ENCODE results near the gene SPINK2. TPM values are rescaled to one million over a fixed set of nuclear protein-coding genes. Genes with fewer than 3 reads are reported as not detected.

Gene SPINK2
- not detected in 2 replicates for total RNA-seq

GRCh38 chr4:56821381-56822243 lies at the start of gene SPINK2:
SPINK2 (minus strand) TSS chr4:56821701; CDS start chr4:56821662, 39 bp downstream.

Other genes with a start within 250 kb of the SPINK2 start
- gene HOPX, start 140.4 kb downstream of the SPINK2 start, total RNA-seq = 33.6 and 33.7 TPM in 2 replicates
- 13.8 and 14.9 TPM in 2 replicates for gene REST, start 86.2 kb upstream of the SPINK2 start, total RNA-seq
- gene NOA1, start 155.9 kb upstream of the SPINK2 start, total RNA-seq = 19.0 and 19.2 TPM in 2 replicates
- gene POLR2B, start 157.2 kb upstream of the SPINK2 start, total RNA-seq = 75.7 and 113 TPM in 2 replicates

Data from bronchus fibroblast of lung (primary cell).